GM18907 (cell line): Measurements from ENCODE around the gene ANKLE1.

Experiments
- ATAC-seq: cut with Tn5 transposase; IDR thresholded peaks from one replicate; pipeline ENCODE4 v1.9.1; 2021; ENCODE audit warnings: mild to moderate bottlenecking, moderate library complexity; ENCODE audit not compliant: unreplicated experiment

ANKLE1 gene

GRCh38 chr19:17325133-17325532, 43.4 kb downstream of the ANKLE1 start:
- ATAC-seq = no peak

- no peak for ATAC-seq
These were observed 44.3 kb downstream of the ANKLE1 start for GRCh38 chr19:17325881-17326594.

GRCh38 chr19:17326595-17326966, 44.9 kb downstream of the ANKLE1 start:
- ATAC-seq = no peak

GRCh38 chr19:17327068-17327653, 45.5 kb downstream of the ANKLE1 start:
- no peak for ATAC-seq

GRCh38 chr19:17327654-17328516, 46.2 kb downstream of the ANKLE1 start:
- ATAC-seq = no peak

- no peak for ATAC-seq
These were observed 47.0 kb downstream of the ANKLE1 start for GRCh38 chr19:17328517-17329365.

- ATAC-seq = no peak
These were observed 47.9 kb downstream of the ANKLE1 start for GRCh38 chr19:17329366-17330261.

GRCh38 chr19:17330262-17331044, 48.8 kb downstream of the ANKLE1 start:
- ATAC-seq = no peak

GRCh38 chr19:17331045-17331558, 49.4 kb downstream of the ANKLE1 start:
- no peak for ATAC-seq

- ATAC-seq = no peak
These were observed 50.6 kb downstream of the ANKLE1 start for GRCh38 chr19:17332360-17332676.

- ATAC-seq = no peak
These were observed 51.2 kb downstream of the ANKLE1 start for GRCh38 chr19:17332677-17333581.

- ATAC-seq = peak; percentile 1
These were observed 52.1 kb downstream of the ANKLE1 start for GRCh38 chr19:17333611-17334413.

- ATAC-seq = peak; percentile 52
These were observed 53.0 kb downstream of the ANKLE1 start, which contains the start of gene ANO8 for GRCh38 chr19:17334414-17335409. Gene ANO8, minus strand, starts transcription at chr19:17334855. Its CDS starts 185 bp downstream, at chr19:17334670.

GRCh38 chr19:17335575-17335974, 53.9 kb downstream of the ANKLE1 start:
- no peak for ATAC-seq
